Smooth muscle cell (in vitro differentiated cells): Measurements from ENCODE around the gene HPS1. TPM values are rescaled to one million over a fixed set of nuclear protein-coding genes. Genes with fewer than 3 reads are reported as not detected.

ENCODE experiments used
- DNase-seq: peaks from one replicate; lab custom pipeline; 2025; ENCODE audit not compliant: unreplicated experiment; lab: John Stamatoyannopoulos, UW
- H2AFZ ChIP-seq: fragments of 200-600 bp; sonication (generic); 2 replicates; pipeline ENCODE4 v1.6.0; 2016; ENCODE audit warnings: antibody characterized with exemption, low read depth, mild to moderate bottlenecking
- H3F3A ChIP-seq: fragments of 200-600 bp; sonication (generic); 2 replicates; pipeline ENCODE4 v1.6.0; 2017; ENCODE audit warnings: antibody characterized with exemption, low read depth
- H3K27ac ChIP-seq: fragments of 200-600 bp; sonication (generic); 2 replicates; pipeline ENCODE4 v1.5.1; 2016; ENCODE audit warnings: low read depth, mild to moderate bottlenecking
- H3K27me3 ChIP-seq: fragments of 200-600 bp; sonication (generic); 2 replicates; pipeline ENCODE4 v1.6.1; 2016; ENCODE audit warnings: low read depth, mild to moderate bottlenecking
- H3K36me3 ChIP-seq: fragments of 200-600 bp; sonication (generic); 2 replicates; pipeline ENCODE4 v1.5.1; 2016; ENCODE audit warnings: low read depth
- H3K4me1 ChIP-seq: fragments of 200-600 bp; sonication (generic); 2 replicates; pipeline ENCODE4 v1.5.1; 2016; ENCODE audit warnings: low read depth
- H3K4me2 ChIP-seq: fragments of 200-600 bp; sonication (generic); 2 replicates; pipeline ENCODE4 v1.6.0; 2016; ENCODE audit warnings: mild to moderate bottlenecking
- H3K4me3 ChIP-seq: fragments of 200-600 bp; sonication (generic); 2 replicates; pipeline ENCODE4 v1.5.1; 2016; ENCODE audit warnings: mild to moderate bottlenecking
- H3K79me2 ChIP-seq: fragments of 200-600 bp; sonication (generic); 2 replicates; pipeline ENCODE4 v1.6.0; 2016; ENCODE audit warnings: low read depth, mild to moderate bottlenecking
- H3K9ac ChIP-seq: fragments of 200-600 bp; sonication (generic); 2 replicates; pipeline ENCODE4 v1.6.0; 2016; ENCODE audit warnings: low read depth
- H3K9me3 ChIP-seq: fragments of 200-600 bp; sonication (generic); replicated peaks from 2 replicates; pipeline ENCODE4 v1.5.1; 2016; ENCODE audit warnings: low read depth
- H4K20me1 ChIP-seq: fragments of 200-600 bp; sonication (generic); 2 replicates; pipeline ENCODE4 v1.6.0; 2016; ENCODE audit warnings: low read depth
- CTCF ChIP-seq: fragments of 200-600 bp; sonication (generic); IDR thresholded peaks from 2 replicates; pipeline ENCODE4 v1.5.1; 2017; ENCODE audit warnings: borderline replicate concordance, mild to moderate bottlenecking, antibody characterized with exemption; ENCODE audit not compliant: insufficient read depth, poor library complexity, severe bottlenecking
- WGBS: methylation state at CpG from one replicate; pipeline ENCODE4 v1.1.7; 2016; ENCODE audit warnings: low lambda C conversion rate; 5-methylcytosine and 5-hydroxymethylcytosine counted together
- polyA plus RNA-seq: library from polyadenylated mRNA; unstranded; fragments of >200 nt; fragmentation: Nextera tagmentation; extraction: Ambion mirVana; gene quantifications from 2 replicates; pipeline ENCODE4 v1.2.1, GENCODE V29; 2016
- total RNA-seq: library from RNA; depleted of rRNA; stranded (reverse); fragments of >200 nt; gene quantifications from 2 replicates; pipeline ENCODE4 v1.2.3, GENCODE V29; 2014

HPS1 gene
- total and polyA plus RNA-seq, 2 experiments from 2014 or later, result 11.5 to 35.6 TPM

DNA sequence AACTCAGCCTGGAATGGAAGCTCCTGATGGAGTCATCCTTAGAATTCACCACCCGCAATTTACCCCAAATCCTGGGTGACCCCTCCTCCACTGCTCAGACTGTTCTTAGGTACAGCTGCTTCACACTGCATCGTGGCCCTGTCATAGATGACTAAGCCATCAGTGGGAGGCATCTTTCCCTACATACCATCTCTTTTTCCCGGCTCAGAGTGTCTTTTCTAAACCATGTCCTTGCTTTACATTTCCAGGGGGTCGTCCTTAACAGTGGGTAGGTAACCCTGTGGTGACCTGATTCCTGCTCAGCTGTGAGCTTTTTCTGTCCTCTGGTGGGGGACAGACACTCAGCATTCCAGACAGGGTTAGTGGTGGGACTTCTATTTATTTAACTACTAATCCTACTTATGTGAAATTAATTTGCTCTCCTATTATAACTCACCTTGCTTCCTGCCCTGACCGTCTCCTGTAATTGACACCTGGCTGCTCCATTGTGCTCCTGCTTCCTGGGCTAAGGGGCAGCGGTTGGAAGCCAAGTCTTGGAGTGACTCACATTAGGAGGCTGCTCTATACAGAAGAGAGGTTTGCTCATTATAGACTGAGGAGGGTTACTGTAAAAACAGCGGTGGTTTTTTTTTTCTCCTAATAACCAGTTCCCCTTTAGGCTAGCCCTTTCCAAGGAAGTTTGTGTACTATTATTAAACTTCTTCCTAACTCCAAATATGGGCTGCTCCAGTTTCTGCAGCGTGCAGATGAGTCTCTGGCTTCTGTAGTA, 72.3 kb downstream of the HPS1 start:
- Histone ChIP-seq H3K4me3 (no peak overlapping the region), H3K27ac (peak overlapping the region; percentile 95), H3K4me1 (peaks cover 9% of the 10 kb centered on the region), H4K20me1 (no peaks in the 10 kb centered on the region), H3K27me3 (no peaks in the 10 kb centered on the region), H3K9me3 (no peaks in the 10 kb centered on the region), H3K36me3 (no peaks in the 10 kb centered on the region), H3K9ac (peak overlapping the region; percentile 85), H3K4me2 (peak overlapping the region; percentile 79), H2AFZ (no peak overlapping the region), H3F3A (peaks cover 19% of the 10 kb centered on the region), H3K79me2 (no peaks in the 10 kb centered on the region)
- WGBS, result 7% methylated on average over 8 of the region's 8 CpGs
- no peak for TF ChIP-seq CTCF
- DNase-seq, result no peak

DNA sequence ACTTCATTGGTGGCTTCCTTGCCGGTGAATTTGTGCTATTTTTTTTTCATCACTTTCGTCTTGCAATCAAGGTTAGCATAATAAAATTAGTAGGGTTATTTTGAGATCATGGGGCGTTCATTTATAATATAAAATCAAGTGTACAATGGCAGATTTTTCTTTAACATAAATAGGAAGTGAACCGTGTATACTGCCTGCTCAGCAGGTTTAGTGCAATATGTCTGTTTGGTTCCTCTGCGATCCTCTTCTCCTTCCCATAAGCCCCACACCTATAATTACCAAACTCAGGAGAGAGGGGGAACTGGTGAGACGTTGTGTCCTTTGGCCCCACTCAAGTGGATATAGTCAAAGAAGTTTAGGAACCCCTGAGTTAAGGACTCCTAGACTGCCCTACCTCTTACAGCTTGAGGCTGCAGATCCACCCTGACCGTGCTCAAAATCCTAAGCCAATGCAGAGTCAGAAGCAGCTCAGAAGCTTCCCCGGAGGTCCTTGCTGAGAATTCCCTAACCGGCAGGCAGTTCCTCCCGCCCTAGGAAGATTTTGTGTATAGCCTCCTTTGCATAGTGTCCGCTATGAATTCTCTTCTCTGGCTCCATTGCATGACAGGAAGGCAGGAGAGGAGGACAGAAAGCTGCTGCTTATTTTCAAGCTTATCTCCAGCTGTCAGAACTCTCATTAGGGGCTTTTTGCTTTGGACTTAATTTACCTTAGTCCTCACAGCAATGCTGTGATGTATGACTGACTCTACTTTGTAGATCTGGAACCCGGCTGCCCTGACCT, 73.3 kb downstream of the HPS1 start:
- H3K9ac ChIP-seq, result peak overlapping the region; percentile 25
- no peak for TF ChIP-seq CTCF
- no peaks in the 10 kb centered on the region for H3K36me3 ChIP-seq
- peak overlapping the region; percentile 95 for H3K27ac ChIP-seq
- peaks cover 9% of the 10 kb centered on the region for H3K4me1 ChIP-seq
- H2AFZ ChIP-seq, result no peak overlapping the region
- peaks cover 19% of the 10 kb centered on the region for H3F3A ChIP-seq
- no peak overlapping the region for H3K4me3 ChIP-seq
- DNase-seq, result no peak
- H3K9me3 ChIP-seq, result no peaks in the 10 kb centered on the region
- no peaks in the 10 kb centered on the region for H3K79me2 ChIP-seq
- peak overlapping the region; percentile 79 for H3K4me2 ChIP-seq
- WGBS, result 47% methylated on average over 12 of the region's 12 CpGs
- no peaks in the 10 kb centered on the region for H3K27me3 ChIP-seq
- H4K20me1 ChIP-seq, result no peaks in the 10 kb centered on the region

DNA sequence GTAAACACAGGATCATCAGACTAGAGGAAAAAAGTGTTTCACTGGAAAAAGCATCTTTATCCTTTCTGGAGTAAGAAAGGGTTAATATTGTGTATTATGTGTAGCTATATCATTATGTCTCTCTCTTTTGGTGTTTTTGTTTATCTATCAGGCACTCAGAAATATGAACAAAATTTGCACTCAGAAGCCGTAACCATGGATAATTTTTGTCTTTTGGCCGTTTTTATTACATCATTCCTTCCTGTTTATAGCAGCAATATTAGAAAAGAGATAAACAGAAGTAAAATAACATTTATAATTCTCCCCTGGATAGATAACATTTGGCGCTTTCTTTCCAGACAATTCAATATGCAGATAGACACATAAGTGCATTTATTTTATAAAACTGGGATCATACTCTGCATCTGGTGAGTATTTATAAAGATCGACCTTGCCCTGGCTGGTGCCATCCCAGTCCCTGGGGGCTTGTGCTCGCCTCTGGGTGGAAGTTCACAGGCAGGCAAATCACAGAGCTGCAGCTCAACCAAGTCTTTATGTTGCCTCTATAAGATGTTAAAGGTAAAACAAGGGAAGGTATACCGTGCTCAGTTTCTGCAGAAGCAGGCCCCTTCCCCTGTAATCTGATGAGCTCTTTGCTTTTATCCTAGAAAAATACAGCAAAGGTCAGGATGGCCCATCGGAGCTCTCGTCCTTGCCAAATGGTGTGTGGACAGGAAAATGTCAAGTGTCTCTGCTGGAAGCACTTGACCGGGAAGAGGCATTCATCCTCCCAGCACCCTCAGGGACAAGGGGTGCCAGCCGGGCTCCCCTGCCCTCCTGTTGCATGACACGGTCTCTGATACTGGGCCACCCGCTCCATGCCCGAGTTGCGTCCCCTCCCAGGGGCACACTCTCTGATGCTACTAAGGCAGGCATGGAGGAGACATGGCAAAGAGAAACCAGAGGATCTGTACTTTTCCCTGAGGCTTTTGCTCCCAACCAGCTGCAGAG, 75.6 kb downstream of the HPS1 start:
- no peaks in the 10 kb centered on the region for H4K20me1 ChIP-seq
- H3K27me3 ChIP-seq, result no peaks in the 10 kb centered on the region
- peaks cover 9% of the 10 kb centered on the region for H3K4me1 ChIP-seq
- TF ChIP-seq CTCF, result no peak
- no peaks in the 10 kb centered on the region for H3K36me3 ChIP-seq
- H3K27ac ChIP-seq, result no peak overlapping the region
- H3K9ac ChIP-seq, result no peak overlapping the region
- DNase-seq, result no peak
- H3K4me2 ChIP-seq, result no peak overlapping the region
- H3K9me3 ChIP-seq, result no peaks in the 10 kb centered on the region
- H3F3A ChIP-seq, result peaks cover 19% of the 10 kb centered on the region
- no peaks in the 10 kb centered on the region for H3K79me2 ChIP-seq
- 88% methylated on average over 14 of the region's 14 CpGs for WGBS
- no peak overlapping the region for H2AFZ ChIP-seq
- no peak overlapping the region for H3K4me3 ChIP-seq
